CD4-positive, alpha-beta memory T cell (primary cell): ENCODE measurements around the gene SUMO4. TPM values are rescaled to one million over a fixed set of nuclear protein-coding genes. Genes with fewer than 3 reads are reported as not detected.
A peak's percentile ranks its signal among the peaks of the same experiment; 100 is the strongest.

ENCODE experiments used
- CTCF ChIA-PET: fragments of 350-600 bp; sonication (Branson Sonifier 250); formaldehyde crosslinking; loops from one replicate; lab custom pipeline; 2021; ENCODE audit warnings: inconsistent platforms; ENCODE audit not compliant: partially characterized antibody; lab: Charles Lee
- POLR2A ChIA-PET: fragments of 350-600 bp; sonication (Branson Sonifier 250); formaldehyde crosslinking; loops from one replicate; lab custom pipeline; 2021; ENCODE audit not compliant: partially characterized antibody; lab: Charles Lee
- DNase-seq, 5 donors: peaks; one replicate each; pipeline versions ENCODE4 v3.0.0 to v3.0.0-alpha.2; 2020 to 2022; ENCODE audit warnings: mixed read lengths in 1 of 5
- H3K27ac ChIP-seq: one replicate; pipeline ENCODE4 v1.7.0; 2013; ENCODE audit warnings: low read depth, low read length
- H3K27me3 ChIP-seq: 2 replicates; pipeline ENCODE4 v1.7.0; 2013; ENCODE audit warnings: mild to moderate bottlenecking, low read length, moderate library complexity; ENCODE audit not compliant: insufficient read depth
- H3K36me3 ChIP-seq: 2 replicates; pipeline ENCODE4 v1.7.0; 2013; ENCODE audit warnings: mild to moderate bottlenecking, low read length, moderate library complexity; ENCODE audit not compliant: insufficient read depth
- H3K4me1 ChIP-seq: 2 replicates; pipeline ENCODE4 v1.7.0; 2013; ENCODE audit warnings: mild to moderate bottlenecking, low read length, moderate library complexity; ENCODE audit not compliant: insufficient read depth
- H3K4me3 ChIP-seq, 2 donors: one replicate each; pipeline ENCODE4 v1.7.0; 2013; ENCODE audit warnings: low read length in 2 of 2, mild to moderate bottlenecking in 1 of 2
- H3K9me3 ChIP-seq, 2 donors: one replicate each; pipeline ENCODE4 v1.7.0; 2013; ENCODE audit warnings: low read length in 2 of 2, control low read depth in 1 of 2; ENCODE audit not compliant: control insufficient read depth in 1 of 2
- H3K27ac Mint-ChIP-seq, 7 donors: one replicate each; pipeline ENCODE4 v1.8.0; 2020 to 2021; ENCODE audit warnings: mixed read lengths in 7 of 7, mild to moderate bottlenecking in 6 of 7, inconsistent platforms in 3 of 7, moderate library complexity in 3 of 7
- H3K27me3 Mint-ChIP-seq, 2 donors: one replicate each; pipeline ENCODE4 v1.8.0; 2020 to 2021; ENCODE audit warnings: mixed read lengths in 2 of 2
- H3K36me3 Mint-ChIP-seq, 2 donors: one replicate each; pipeline ENCODE4 v1.8.0; 2020 to 2021; ENCODE audit warnings: mixed read lengths in 2 of 2, inconsistent platforms in 1 of 2, mild to moderate bottlenecking in 1 of 2
- H3K4me1 Mint-ChIP-seq, 4 donors: one replicate each; pipeline ENCODE4 v1.8.0; 2020 to 2021; ENCODE audit warnings: mixed read lengths in 4 of 4, mild to moderate bottlenecking in 1 of 4
- H3K4me3 Mint-ChIP-seq, 8 donors: one replicate each; pipeline ENCODE4 v1.8.0; 2020 to 2021; ENCODE audit warnings: mixed read lengths in 8 of 8, mild to moderate bottlenecking in 7 of 8, moderate library complexity in 6 of 8, inconsistent platforms in 3 of 8
- H3K9me3 Mint-ChIP-seq, 8 donors: one replicate each; pipeline ENCODE4 v1.8.0; 2020 to 2021; ENCODE audit warnings: mixed read lengths in 8 of 8, mild to moderate bottlenecking in 5 of 8, inconsistent platforms in 3 of 8, moderate library complexity in 1 of 8
- intact Hi-C: fragments of 100-400 bp; cut with micrococcal nuclease; formaldehyde crosslinking; loops from one replicate; pipeline ENCODE4 v1.15.1; 2023
- polyA plus RNA-seq, 2 donors: library from polyadenylated mRNA; unstranded; fragments of 300-500 nt; fragmentation: Illumina TruSeq; gene quantifications; one replicate each; pipeline ENCODE4 v1.2.3, GENCODE V29; 2021
- total RNA-seq, 2 experiments: library from RNA; stranded (reverse); gene quantifications; one replicate each; pipeline ENCODE4 v1.2.3, GENCODE V29; 2021

Gene SUMO4
- total and polyA plus RNA-seq, 4 experiments from 2014 or later: 2.2 to 10.0 (median 6.8) TPM; not detected in 1

- Mint-ChIP-seq H3K9me3 (no peaks in the 10 kb centered on the region), H3K4me3 (no peak overlapping the region), H3K27ac (peak overlapping the region in 1 of 7 donors; percentile 17), H3K36me3 (no peaks in the 10 kb centered on the region), H3K27me3 (no peaks in the 10 kb centered on the region), H3K4me1 (peaks cover 10 to 26% (median 18%) of the 10 kb centered on the region in 4 donors)
- H3K27me3 ChIP-seq: no peaks in the 10 kb centered on the region
- intact Hi-C loops: no loop called here
- no peak overlapping the region for H3K27ac ChIP-seq
- no peak overlapping the region for H3K4me3 ChIP-seq
- no peaks in the 10 kb centered on the region for H3K9me3 ChIP-seq
- H3K4me1 ChIP-seq: peaks cover 6% of the 10 kb centered on the region
- ChIA-PET POLR2A (no interaction called here), CTCF (interaction anchor here (2.1 to 6.3 kb wide), 2 partner anchors 80 to 407 kb away, joined by 7 to 239 read pairs; no protein-coding TSS in a partner anchor)
- no peak for DNase-seq
- no peaks in the 10 kb centered on the region for H3K36me3 ChIP-seq
Measured at GRCh38 chr6:149436647-149437046, 36.6 kb downstream of the SUMO4 start.

- peak in 1 of 5 donors; percentile 18 for DNase-seq
- no peak overlapping the region for H3K4me3 Mint-ChIP-seq
- Histone ChIP-seq H3K27ac (no peak overlapping the region), H3K4me3 (no peak overlapping the region), H3K27me3 (no peaks in the 10 kb centered on the region), H3K9me3 (no peaks in the 10 kb centered on the region), H3K4me1 (peaks cover under 1% of the 10 kb centered on the region), H3K36me3 (no peaks in the 10 kb centered on the region)
- intact Hi-C loops: no loop called here
- no peaks in the 10 kb centered on the region for H3K9me3 Mint-ChIP-seq
- H3K36me3 Mint-ChIP-seq: no peaks in the 10 kb centered on the region
- peaks cover 8 to 21% (median 15%) of the 10 kb centered on the region in 4 donors for H3K4me1 Mint-ChIP-seq
- H3K27me3 Mint-ChIP-seq: no peaks in the 10 kb centered on the region
- ChIA-PET POLR2A (no interaction called here), CTCF (interaction anchor here (6.3 kb wide), 1 partner anchor 408 kb away, joined by 239 read pairs; no protein-coding TSS in a partner anchor)
- no peak overlapping the region for H3K27ac Mint-ChIP-seq
Measured at GRCh38 chr6:149437212-149437611, 37.1 kb downstream of the SUMO4 start.

- no peaks in the 10 kb centered on the region for H3K36me3 Mint-ChIP-seq
- Histone ChIP-seq H3K4me3 (no peak overlapping the region), H3K36me3 (no peaks in the 10 kb centered on the region), H3K9me3 (no peaks in the 10 kb centered on the region), H3K27ac (no peak overlapping the region), H3K4me1 (no peaks in the 10 kb centered on the region), H3K27me3 (no peaks in the 10 kb centered on the region)
- DNase-seq: no peak
- H3K27ac Mint-ChIP-seq: peak overlapping the region in 2 of 7 donors; percentile 13 to 31
- CTCF ChIA-PET: interaction anchor here (0.8 to 1.5 kb wide), 3 partner anchors 73 to 411 kb away, joined by 3 to 4 read pairs (median 3); no protein-coding TSS in a partner anchor
- no peaks in the 10 kb centered on the region for H3K27me3 Mint-ChIP-seq
- no peaks in the 10 kb centered on the region for H3K9me3 Mint-ChIP-seq
- intact Hi-C loops: no loop called here
- H3K4me1 Mint-ChIP-seq: peaks cover 8 to 21% (median 15%) of the 10 kb centered on the region in 4 donors
- POLR2A ChIA-PET: no interaction called here
- no peak overlapping the region for H3K4me3 Mint-ChIP-seq
Measured at GRCh38 chr6:149438855-149439254, 38.8 kb downstream of the SUMO4 start.

GRCh38 chr6:149439626-149440025 lies 39.6 kb downstream of the SUMO4 start:
- DNase-seq: no peak
- Histone ChIP-seq H3K27me3 (no peaks in the 10 kb centered on the region), H3K27ac (no peak overlapping the region), H3K4me3 (no peak overlapping the region), H3K9me3 (no peaks in the 10 kb centered on the region), H3K36me3 (no peaks in the 10 kb centered on the region), H3K4me1 (no peaks in the 10 kb centered on the region)
- Mint-ChIP-seq H3K27me3 (no peaks in the 10 kb centered on the region), H3K4me1 (peaks cover 8 to 23% (median 15%) of the 10 kb centered on the region in 4 donors), H3K9me3 (no peaks in the 10 kb centered on the region), H3K27ac (peak overlapping the region in 1 of 7 donors; percentile 58), H3K4me3 (no peak overlapping the region), H3K36me3 (no peaks in the 10 kb centered on the region)
- ChIA-PET POLR2A (no interaction called here), CTCF (interaction anchor here (0.7 to 1.5 kb wide), 3 partner anchors 178 to 411 kb away, joined by 3 to 4 read pairs (median 3); no protein-coding TSS in a partner anchor)
- intact Hi-C loops: no loop called here

GRCh38 chr6:149440735-149441671 lies 40.9 kb downstream of the SUMO4 start:
- no peaks in the 10 kb centered on the region for H3K36me3 Mint-ChIP-seq
- no peaks in the 10 kb centered on the region for H3K9me3 ChIP-seq
- ChIA-PET POLR2A (interaction anchor here (1.1 kb wide), 1 partner anchor 9 kb away, joined by 3 read pairs; no protein-coding TSS in a partner anchor), CTCF (interaction anchor here (0.6 to 3.6 kb wide), 5 partner anchors 9 to 1234 kb away, joined by 3 to 18 read pairs (median 3); no protein-coding TSS in a partner anchor)
- no peak overlapping the region for H3K4me3 ChIP-seq
- peak overlapping the region in 3 of 7 donors; percentile 4 to 64 (median 27) for H3K27ac Mint-ChIP-seq
- no peaks in the 10 kb centered on the region for H3K9me3 Mint-ChIP-seq
- intact Hi-C loops: no loop called here
- no peaks in the 10 kb centered on the region for H3K4me1 ChIP-seq
- peaks cover 8 to 25% (median 15%) of the 10 kb centered on the region in 4 donors for H3K4me1 Mint-ChIP-seq
- no peaks in the 10 kb centered on the region for H3K27me3 Mint-ChIP-seq
- no peak for DNase-seq
- no peaks in the 10 kb centered on the region for H3K27me3 ChIP-seq
- no peak overlapping the region for H3K27ac ChIP-seq
- no peak overlapping the region for H3K4me3 Mint-ChIP-seq
- H3K36me3 ChIP-seq: no peaks in the 10 kb centered on the region

- H3K9me3 ChIP-seq: no peaks in the 10 kb centered on the region
- no peaks in the 10 kb centered on the region for H3K27me3 Mint-ChIP-seq
- H3K27ac ChIP-seq: no peak overlapping the region
- H3K36me3 ChIP-seq: no peaks in the 10 kb centered on the region
- no peak for DNase-seq
- H3K27ac Mint-ChIP-seq: no peak overlapping the region
- H3K36me3 Mint-ChIP-seq: peaks cover 0 to 3% of the 10 kb centered on the region in 2 donors
- no peaks in the 10 kb centered on the region for H3K4me1 ChIP-seq
- POLR2A ChIA-PET: no interaction called here
- no peaks in the 10 kb centered on the region for H3K9me3 Mint-ChIP-seq
- no peaks in the 10 kb centered on the region for H3K27me3 ChIP-seq
- no peak overlapping the region for H3K4me3 Mint-ChIP-seq
- CTCF ChIA-PET: interaction anchor here (0.6 to 3.6 kb wide), 5 partner anchors 10 to 1235 kb away, joined by 3 to 18 read pairs (median 3); no protein-coding TSS in a partner anchor
- H3K4me1 Mint-ChIP-seq: peaks cover 8 to 25% (median 15%) of the 10 kb centered on the region in 4 donors
- H3K4me3 ChIP-seq: no peak overlapping the region
- intact Hi-C loops: no loop called here
Measured at GRCh38 chr6:149441740-149442139, 41.7 kb downstream of the SUMO4 start.
